Cardiac muscle cell (in vitro differentiated cells and primary cell): Measurements from ENCODE around the gene ROPN1L. TPM values are rescaled to one million over a fixed set of nuclear protein-coding genes. Genes with fewer than 3 reads are reported as not detected.

Experiments used
- DNase-seq, 2 donors: peaks; one replicate each; pipeline versions ENCODE4 v3.0.0 to v3.0.0-alpha.2; 2010 to 2017; ENCODE audit warnings: low read depth in 1 of 2, low spot score in 1 of 2
- H3K27ac ChIP-seq: fragments of 200-600 bp; sonication (generic); 2 replicates; pipeline ENCODE4 v1.5.1; 2016
- H3K27me3 ChIP-seq: fragments of 200-600 bp; sonication (generic); 2 replicates; pipeline ENCODE4 v1.6.0; 2016; ENCODE audit warnings: control low read depth
- H3K36me3 ChIP-seq: fragments of 200-600 bp; sonication (generic); 2 replicates; pipeline ENCODE4 v1.5.1; 2016; ENCODE audit warnings: control low read depth
- H3K4me1 ChIP-seq: fragments of 200-600 bp; sonication (generic); 2 replicates; pipeline ENCODE4 v1.8.1; 2017; ENCODE audit warnings: low read depth, mild to moderate bottlenecking, mixed run types
- H3K4me3 ChIP-seq: fragments of 200-600 bp; sonication (generic); 2 replicates; pipeline ENCODE4 v1.5.1; 2016; ENCODE audit warnings: mild to moderate bottlenecking
- H3K9me3 ChIP-seq: fragments of 200-600 bp; sonication (generic); 2 replicates; pipeline ENCODE4 v1.5.1; 2017; ENCODE audit warnings: low read depth, mild to moderate bottlenecking, control low read depth
- CTCF ChIP-seq: IDR thresholded peaks from 2 replicates; pipeline ENCODE4 v1.5.1; 2012; ENCODE audit warnings: low read depth, mild to moderate bottlenecking, low read length
- polyA plus RNA-seq: library from polyadenylated mRNA; unstranded; fragments of >200 nt; fragmentation: Nextera tagmentation; extraction: Ambion mirVana; gene quantifications from 2 replicates; pipeline ENCODE4 v1.2.1, GENCODE V29; 2016
- total RNA-seq: library from RNA; depleted of rRNA; stranded (reverse); fragments of >200 nt; gene quantifications from 2 replicates; pipeline ENCODE4 v1.2.3, GENCODE V29; 2016

ROPN1L gene
- total and polyA plus RNA-seq, 2 experiments from 2014 or later: 1.3 TPM

DNA sequence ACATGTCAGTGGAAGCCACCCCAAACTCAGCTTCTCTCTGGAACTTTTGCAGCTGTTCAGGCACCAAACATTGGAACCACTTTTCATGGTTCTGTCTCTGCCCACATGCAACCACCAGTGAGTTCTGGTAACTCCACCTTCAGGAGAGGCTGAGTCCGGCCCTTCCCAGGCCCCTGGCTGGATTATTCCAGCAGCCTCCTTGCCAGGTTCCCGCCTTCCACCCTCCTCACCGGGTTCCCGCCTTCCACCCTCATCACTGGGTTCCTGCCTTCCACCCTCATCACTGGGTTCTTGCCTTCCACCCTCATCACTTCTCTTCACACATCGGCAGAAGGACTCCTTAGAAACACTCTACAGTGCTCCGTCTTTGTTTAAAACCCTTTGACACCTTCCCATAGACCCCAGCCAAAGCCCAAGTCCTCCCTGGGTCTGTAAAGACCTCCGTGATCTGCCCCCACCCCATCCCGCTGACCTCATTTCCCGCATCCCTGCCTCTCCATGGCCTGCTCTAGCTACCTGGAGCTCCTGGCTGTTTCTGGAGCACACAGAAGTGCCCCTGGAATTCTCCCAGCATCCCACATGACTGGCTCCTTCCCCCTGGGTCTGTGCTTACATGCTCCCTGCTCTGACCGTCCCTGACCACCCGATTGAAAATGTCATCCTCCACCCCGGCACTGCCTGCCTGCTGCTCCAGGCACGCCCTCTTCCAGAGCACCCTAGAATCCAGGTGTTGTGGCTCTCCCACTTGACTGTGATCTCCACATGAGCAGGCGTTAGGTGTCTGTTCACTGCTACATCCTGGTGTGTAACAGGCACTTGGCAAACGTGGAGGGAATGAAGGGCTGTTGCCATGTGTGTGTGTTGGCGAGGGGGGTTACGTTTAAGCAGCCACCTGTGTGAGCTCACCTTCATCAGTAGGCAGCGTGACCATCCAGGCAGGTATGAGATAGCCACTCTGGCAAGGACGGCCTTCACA, 17.7 kb downstream of the ROPN1L start:
- Histone ChIP-seq H3K4me3 (no peak overlapping the region), H3K4me1 (peaks cover 3% of the 10 kb centered on the region), H3K27ac (no peak overlapping the region), H3K36me3 (no peaks in the 10 kb centered on the region), H3K27me3 (no peaks in the 10 kb centered on the region), H3K9me3 (no peaks in the 10 kb centered on the region)
- no peak for DNase-seq
- TF ChIP-seq CTCF: no peak

- TF ChIP-seq CTCF: no peak
- DNase-seq: peak in 1 of 2 donors; percentile 30
- H3K4me3 ChIP-seq: no peak overlapping the region
- no peak overlapping the region for H3K27ac ChIP-seq
- H3K4me1 ChIP-seq: no peaks in the 10 kb centered on the region
- H3K36me3 ChIP-seq: no peaks in the 10 kb centered on the region
- H3K9me3 ChIP-seq: no peaks in the 10 kb centered on the region
- H3K27me3 ChIP-seq: no peaks in the 10 kb centered on the region
Observed at GRCh38 chr5:10460252-10460906, 18.7 kb downstream of the ROPN1L start.

DNA sequence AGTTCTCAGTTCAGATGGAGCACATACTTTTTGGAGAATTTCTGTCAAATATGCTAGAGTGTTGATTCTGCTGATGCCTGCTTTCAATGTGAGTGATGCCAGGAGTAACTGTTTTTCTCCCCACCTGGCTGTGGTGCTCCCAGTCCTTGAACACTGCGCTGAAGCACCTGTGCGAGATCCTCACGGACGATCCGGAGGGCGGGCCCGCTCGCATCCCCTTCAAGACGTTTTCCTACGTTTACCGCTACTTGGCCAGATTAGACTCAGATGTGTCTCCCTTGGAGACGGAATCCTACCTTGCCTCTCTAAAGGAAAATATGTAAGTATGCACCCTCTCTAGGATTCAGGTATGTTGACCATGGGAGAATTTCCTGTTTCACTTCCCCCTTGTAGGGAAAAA, 19.4 kb downstream of the ROPN1L start:
- H3K27me3 ChIP-seq: no peaks in the 10 kb centered on the region
- no peaks in the 10 kb centered on the region for H3K4me1 ChIP-seq
- H3K36me3 ChIP-seq: no peaks in the 10 kb centered on the region
- H3K4me3 ChIP-seq: no peak overlapping the region
- no peak overlapping the region for H3K27ac ChIP-seq
- no peak for DNase-seq
- TF ChIP-seq CTCF: no peak
- no peaks in the 10 kb centered on the region for H3K9me3 ChIP-seq

DNA sequence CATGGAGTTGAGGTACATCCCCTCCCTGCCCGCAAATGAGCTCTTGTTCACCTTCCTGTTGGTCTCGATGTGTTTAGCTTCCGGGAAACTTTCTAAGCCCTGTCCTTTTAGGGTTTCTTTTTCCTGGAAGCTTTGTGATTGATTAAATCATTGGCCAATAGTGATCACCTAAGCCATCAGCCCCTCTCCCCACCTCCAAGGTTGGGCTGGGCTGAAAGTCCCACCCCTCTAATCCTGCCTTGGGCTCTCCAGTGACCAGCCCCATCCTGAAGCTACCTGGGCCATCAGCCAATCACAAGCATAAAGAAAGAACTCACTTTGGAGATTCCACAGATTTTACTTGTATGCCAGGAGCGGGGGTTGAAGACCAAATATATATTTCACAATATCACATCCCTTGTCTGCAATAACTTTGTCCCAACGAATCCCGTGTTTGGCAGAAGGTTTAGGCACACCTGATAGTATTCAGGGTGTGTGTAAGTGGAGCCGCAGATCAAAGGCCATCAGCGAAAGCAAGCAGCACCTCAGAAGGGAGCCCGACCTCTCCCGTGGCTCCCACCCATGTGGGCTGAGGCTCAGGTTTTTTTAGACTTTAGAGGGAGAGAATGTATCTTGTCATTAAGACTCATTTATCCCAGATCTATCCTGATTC, 20.4 kb downstream of the ROPN1L start:
- H3K4me1 ChIP-seq: peaks cover under 1% of the 10 kb centered on the region
- no peaks in the 10 kb centered on the region for H3K27me3 ChIP-seq
- no peak overlapping the region for H3K4me3 ChIP-seq
- TF ChIP-seq CTCF: no peak
- H3K27ac ChIP-seq: no peak overlapping the region
- H3K36me3 ChIP-seq: no peaks in the 10 kb centered on the region
- no peaks in the 10 kb centered on the region for H3K9me3 ChIP-seq
- DNase-seq: no peak

- Histone ChIP-seq H3K27me3 (no peaks in the 10 kb centered on the region), H3K4me1 (peaks cover 9% of the 10 kb centered on the region), H3K4me3 (no peak overlapping the region), H3K27ac (no peak overlapping the region), H3K9me3 (no peaks in the 10 kb centered on the region), H3K36me3 (no peaks in the 10 kb centered on the region)
- no peak for DNase-seq
- TF ChIP-seq CTCF: no peak
Observed at GRCh38 chr5:10463566-10463965, 21.9 kb downstream of the ROPN1L start.
